ENCODE results near the gene ANXA6.

GRCh38 chr5:151070449-151070848 is 87.1 kb downstream of the ANXA6 start:
- TF ChIP-seq CTCF (IDR thresholded peaks at IDR 0.05; ENCODE audit: low read depth, low read length) (no peak), EZH2phosphoT487 (IDR thresholded peaks at IDR 0.05; ENCODE audit: low read depth) (no peak)

Measured in OCI-LY3 (cell line).